ENCODE data around the gene LRP6.

GRCh38 chr12:12087693-12088034 lies 179.2 kb downstream of the LRP6 start:
- no peak for TF ChIP-seq CTCF (IDR thresholded peaks at IDR 0.05)
- no peak for TF ChIP-seq ZFX (IDR thresholded peaks at IDR 0.05; ENCODE audit: borderline replicate concordance)
